H1 (cell line): ENCODE results near the gene GDPD3. TPM values are rescaled to one million over a fixed set of nuclear protein-coding genes. Genes with fewer than 3 reads are reported as not detected.

ENCODE experiments used
- BRCA1 ChIP-seq: IDR thresholded peaks from 2 replicates; pipeline ENCODE4 v1.6.1; 2012; ENCODE audit warnings: low read depth, low read length, improper control_type of control experiment
- CBX5 ChIP-seq: fragments of 300-800, 300-1000 bp; sonication (generic); IDR thresholded peaks from 2 replicates; pipeline ENCODE4 v1.7.1; 2016; ENCODE audit warnings: antibody characterized with exemption, low read length, low read depth
- CBX8 ChIP-seq: fragments of 300-800, 300-1000 bp; sonication (generic); IDR thresholded peaks from 2 replicates; pipeline ENCODE4 v1.7.1; 2016; ENCODE audit warnings: low read depth, low read length, borderline replicate concordance
- CHD1 ChIP-seq: IDR thresholded peaks from 2 replicates; pipeline ENCODE4 v1.6.1; 2012; ENCODE audit warnings: low read depth, low read length, improper control_type of control experiment
- EGR1 ChIP-seq: IDR thresholded peaks from 2 replicates; pipeline ENCODE4 v1.6.1; 2011; ENCODE audit warnings: low read depth, low read length, borderline replicate concordance
- EP300 ChIP-seq, 2 experiments: IDR thresholded peaks; 1 replicate in 1 of 2; 2 replicates in 1 of 2; pipeline ENCODE4 v1.6.1; 2011 to 2012; ENCODE audit warnings: low read depth in 2 of 2, low read length in 2 of 2, mild to moderate bottlenecking in 2 of 2, borderline replicate concordance in 1 of 2, inconsistent platforms in 1 of 2, moderate library complexity in 1 of 2
- GABPA ChIP-seq: IDR thresholded peaks from 2 replicates; pipeline ENCODE4 v1.6.1; 2011; ENCODE audit warnings: mild to moderate bottlenecking, low read length, moderate library complexity, borderline replicate concordance; ENCODE audit not compliant: insufficient read depth
- GTF2F1 ChIP-seq: IDR thresholded peaks from 2 replicates; pipeline ENCODE4 v1.6.1; 2012; ENCODE audit warnings: low read depth, low read length, improper control_type of control experiment, borderline replicate concordance
- HDAC2 ChIP-seq, 2 experiments: fragments of 300-600 bp in 1 of 2; sonication (generic) in 1 of 2; IDR thresholded peaks; 2 replicates each; pipeline ENCODE4 v1.6.1; 2011 to 2012; ENCODE audit warnings: low read depth in 2 of 2, low read length in 2 of 2, mild to moderate bottlenecking in 2 of 2, moderate library complexity in 2 of 2, borderline replicate concordance in 1 of 2, inconsistent platforms in 1 of 2
- JUN ChIP-seq: IDR thresholded peaks from 2 replicates; pipeline ENCODE4 v1.6.1; 2011; ENCODE audit warnings: low read depth, mild to moderate bottlenecking, improper control_type of control experiment, low read length
- KDM4A ChIP-seq: IDR thresholded peaks from one replicate; pipeline ENCODE4 v1.7.1; 2012; ENCODE audit warnings: low read depth, mild to moderate bottlenecking, moderate library complexity, low read length, inconsistent platforms; ENCODE audit not compliant: severe bottlenecking
- MAX ChIP-seq: IDR thresholded peaks from 2 replicates; pipeline ENCODE4 v1.6.1; 2012; ENCODE audit warnings: inconsistent platforms
- NANOG ChIP-seq: IDR thresholded peaks from 2 replicates; pipeline ENCODE4 v1.6.1; 2011; ENCODE audit warnings: low read length, low read depth, mild to moderate bottlenecking, inconsistent platforms; ENCODE audit not compliant: insufficient read depth, poor library complexity, severe bottlenecking
- POLR2A ChIP-seq, 2 experiments: IDR thresholded peaks; 1 replicate in 1 of 2; 2 replicates in 1 of 2; pipeline ENCODE4 v1.6.1; 2011; ENCODE audit warnings: low read depth in 2 of 2, low read length in 2 of 2, mild to moderate bottlenecking in 2 of 2; ENCODE audit errors: control extremely low read depth in 1 of 2
- RAD21 ChIP-seq, 2 experiments: IDR thresholded peaks in 1 of 2; conservative IDR thresholded peaks in 1 of 2; 2 replicates each; pipeline ENCODE4 v1.6.1; 2011; ENCODE audit warnings: low read depth in 2 of 2, low read length in 2 of 2, improper control_type of control experiment in 1 of 2, inconsistent platforms in 1 of 2, mild to moderate bottlenecking in 1 of 2, moderate library complexity in 1 of 2
- RBBP5 ChIP-seq: IDR thresholded peaks from 2 replicates; pipeline ENCODE4 v1.7.1; 2012; ENCODE audit warnings: low read depth, mild to moderate bottlenecking, inconsistent platforms, low read length, moderate library complexity, borderline replicate concordance
- SAP30 ChIP-seq: fragments of 300-600 bp; sonication (generic); IDR thresholded peaks from 2 replicates; pipeline ENCODE4 v1.7.1; 2012; ENCODE audit warnings: low read length, moderate library complexity, mild to moderate bottlenecking, inconsistent platforms; ENCODE audit not compliant: insufficient read depth, insufficient replicate concordance
- SIN3A ChIP-seq, 2 experiments: IDR thresholded peaks in 1 of 2; conservative IDR thresholded peaks in 1 of 2; 2 replicates each; pipeline ENCODE4 v1.6.1; 2011 to 2012; ENCODE audit warnings: low read length in 2 of 2, improper control_type of control experiment in 1 of 2, low read depth in 1 of 2, mild to moderate bottlenecking in 1 of 2
- SIRT6 ChIP-seq: IDR thresholded peaks from one replicate; pipeline ENCODE4 v1.7.1; 2012; ENCODE audit warnings: low read length, inconsistent platforms
- SP1 ChIP-seq: IDR thresholded peaks from 2 replicates; pipeline ENCODE4 v1.6.1; 2011; ENCODE audit warnings: low read depth, low read length
- SRF ChIP-seq: IDR thresholded peaks from 2 replicates; pipeline ENCODE4 v1.6.1; 2011; ENCODE audit warnings: mild to moderate bottlenecking, low read depth, low read length, moderate library complexity
- YY1 ChIP-seq: IDR thresholded peaks from 2 replicates; pipeline ENCODE4 v1.6.1; 2011; ENCODE audit warnings: low read depth, mild to moderate bottlenecking, low read length
- ZNF274 ChIP-seq: IDR thresholded peaks from 2 replicates; pipeline ENCODE4 v1.7.0; 2012; ENCODE audit warnings: low read length, borderline replicate concordance; ENCODE audit errors: extremely low read depth
- polyA plus RNA-seq, 7 experiments: library from polyadenylated mRNA; depleted of rRNA in 3 of 7; stranded (reverse) in 5 of 7; unstranded in 2 of 7; fragments of >200 nt in 5 of 7; fragments of 200-250 nt in 2 of 7; gene quantifications; 1 replicate in 5 of 7; 2 replicates in 1 of 7; 4 replicates in 1 of 7; pipeline versions ENCODE4 v1.2.1 to v1.2.3, GENCODE V29; 2011 to 2013; ENCODE audit warnings: missing spikeins in 2 of 7, mixed read lengths in 2 of 7
- total RNA-seq: library from RNA; stranded (reverse); fragmentation: NEBNext Ultra II Directional; extraction: Animal tissue kit (Norgen Biotek cat#: 25700); gene quantifications from 2 replicates; pipeline ENCODE4 v1.2.1, GENCODE V29; 2021

GDPD3 gene
- total and polyA plus RNA-seq, 2 of the 8 experiments (the other 6 are each of a cell fraction or from before 2014, with no cell fraction given) = 0.20 TPM; not detected in 1

GRCh38 chr16:30112197-30113030 is 923 bp downstream of the GDPD3 start (continued):
- TF ChIP-seq MAX = peak; percentile 36; the same call in 1 of the 2 replicates
- TF ChIP-seq EGR1 = no peak
- TF ChIP-seq YY1 = peak; percentile 84
- TF ChIP-seq GTF2F1 = no peak
- TF ChIP-seq EP300 (IDR thresholded peaks at IDR 0.05; ENCODE audit: borderline replicate concordance in 1 of 2, low read depth in 2 of 2, low read length in 2 of 2) = no peak
- no peak for TF ChIP-seq SP1
- no peak; a peak in 1 of 4 replicates for TF ChIP-seq HDAC2 (IDR thresholded peaks at IDR 0.05; ENCODE audit: borderline replicate concordance in 1 of 2, low read depth in 2 of 2, low read length in 2 of 2)
- TF ChIP-seq CBX8 = no peak
- TF ChIP-seq KDM4A = no peak
- TF ChIP-seq GABPA = no peak; the same call in 1 of the 2 replicates
- TF ChIP-seq SIRT6 = no peak
- 0 out of 4 replicates have a peak, but pooled peaks of 1 of the 2 experiments have one; percentile 50 for TF ChIP-seq SIN3A (conservative IDR thresholded peaks at IDR 0.05 in 1 of 2, IDR thresholded peaks at IDR 0.05 in 1 of 2; ENCODE audit: low read depth in 1 of 2, low read length in 2 of 2)
- no peak for TF ChIP-seq ZNF274
- TF ChIP-seq RBBP5 = no peak
- TF ChIP-seq SAP30 = no peak
- TF ChIP-seq NANOG = no peak
- TF ChIP-seq JUN = no peak
- TF ChIP-seq RAD21 (IDR thresholded peaks at IDR 0.05 in 1 of 2, conservative IDR thresholded peaks at IDR 0.05 in 1 of 2; ENCODE audit: low read depth in 2 of 2, low read length in 2 of 2) = peak; percentile 72 to 75
- TF ChIP-seq CHD1 = no peak
- TF ChIP-seq SRF = no peak
- no peak for TF ChIP-seq CBX5
- TF ChIP-seq BRCA1 = no peak
- TF ChIP-seq POLR2A (IDR thresholded peaks at IDR 0.05; ENCODE audit: control extremely low read depth in 1 of 2, low read depth in 2 of 2, low read length in 2 of 2) = peak; percentile 20 to 29; a peak in 2 of 3 replicates
